GM12874 (cell line): ENCODE data around the gene SMAP2.

Experiments
- CTCF ChIP-seq: IDR thresholded peaks from 2 replicates; pipeline ENCODE4 v1.5.1; 2011; ENCODE audit warnings: low read depth, mild to moderate bottlenecking, control low read depth, low read length, moderate library complexity; ENCODE audit not compliant: insufficient read depth

SMAP2 gene

GRCh38 chr1:40344597-40344996 lies 28.9 kb upstream of the SMAP2 start:
- no peak for TF ChIP-seq CTCF

- TF ChIP-seq CTCF = no peak
These were observed 23.1 kb upstream of the SMAP2 start for GRCh38 chr1:40350391-40350790.

- no peak for TF ChIP-seq CTCF
These were observed 22.4 kb upstream of the SMAP2 start for GRCh38 chr1:40351124-40351523.

- TF ChIP-seq CTCF = no peak
These were observed 21.4 kb upstream of the SMAP2 start for GRCh38 chr1:40352126-40352525.

- no peak for TF ChIP-seq CTCF
These were observed 20.4 kb upstream of the SMAP2 start for GRCh38 chr1:40353082-40353481.

GRCh38 chr1:40357625-40358024 lies 15.9 kb upstream of the SMAP2 start:
- TF ChIP-seq CTCF = no peak

GRCh38 chr1:40360631-40361030 lies 12.9 kb upstream of the SMAP2 start:
- TF ChIP-seq CTCF = no peak

- TF ChIP-seq CTCF = no peak
These were observed 12.3 kb upstream of the SMAP2 start for GRCh38 chr1:40361201-40361600.
